ENCODE measurements around the gene HIGD2A.
A peak's percentile ranks its signal among the peaks of the same experiment; 100 is the strongest.

The HIGD2A gene

GRCh38 chr5:176388444-176389134 lies at the start of gene HIGD2A, which contains the start of gene NOP16:
Gene HIGD2A (plus strand): TSS chr5:176388751. CDS start chr5:176388820, 69 bp downstream.
Gene NOP16 (minus strand): TSS chr5:176388598. CDS start chr5:176388539, 59 bp downstream.
- DNase-seq (ENCODE audit: low read depth): peak; percentile 98

GRCh38 chr5:176339304-176339703 lies 49.2 kb upstream of the HIGD2A start:
- DNase-seq (ENCODE audit: low read depth): no peak

GRCh38 chr5:176341325-176342157 lies 47.0 kb upstream of the HIGD2A start:
- DNase-seq (ENCODE audit: low read depth): no peak

- no peak for DNase-seq (ENCODE audit: low read depth)
Measured at GRCh38 chr5:176342158-176342483, 46.4 kb upstream of the HIGD2A start.

GRCh38 chr5:176342766-176343458 lies 45.6 kb upstream of the HIGD2A start:
- no peak for DNase-seq (ENCODE audit: low read depth)

GRCh38 chr5:176350416-176350815 lies 38.1 kb upstream of the HIGD2A start:
- no peak for DNase-seq (ENCODE audit: low read depth)

GRCh38 chr5:176352116-176352878 lies 36.3 kb upstream of the HIGD2A start:
- DNase-seq (ENCODE audit: low read depth): no peak

GRCh38 chr5:176353533-176353932 lies 35.0 kb upstream of the HIGD2A start:
- DNase-seq (ENCODE audit: low read depth): no peak

- no peak for DNase-seq (ENCODE audit: low read depth)
Measured at GRCh38 chr5:176355400-176356178, 33.0 kb upstream of the HIGD2A start.

- no peak for DNase-seq (ENCODE audit: low read depth)
Measured at GRCh38 chr5:176356179-176356566, 32.4 kb upstream of the HIGD2A start.

GRCh38 chr5:176359658-176360057 lies 28.9 kb upstream of the HIGD2A start:
- no peak for DNase-seq (ENCODE audit: low read depth)

GRCh38 chr5:176360894-176361436 lies 27.6 kb upstream of the HIGD2A start:
- DNase-seq (ENCODE audit: low read depth): no peak

- DNase-seq (ENCODE audit: low read depth): peak; percentile 92
Measured at GRCh38 chr5:176361437-176362232, 26.9 kb upstream of the HIGD2A start, which contains the start of gene KIAA1191. Gene KIAA1191 (minus strand): TSS chr5:176361764. CDS start chr5:176359508, 2,256 bp downstream.

GRCh38 chr5:176362233-176362490 lies 26.4 kb upstream of the HIGD2A start:
- DNase-seq (ENCODE audit: low read depth): no peak

GRCh38 chr5:176364765-176365350 lies 23.7 kb upstream of the HIGD2A start:
- DNase-seq (ENCODE audit: low read depth): no peak

GRCh38 chr5:176365351-176366231 lies 23.0 kb upstream of the HIGD2A start, which contains the start of gene ARL10:
Gene ARL10 (plus strand): TSS chr5:176365487. CDS start chr5:176365564, 77 bp downstream.
- peak; percentile 66 for DNase-seq (ENCODE audit: low read depth)

- DNase-seq (ENCODE audit: low read depth): no peak
Measured at GRCh38 chr5:176366232-176366894, 22.2 kb upstream of the HIGD2A start.

GRCh38 chr5:176368726-176369125 lies 19.8 kb upstream of the HIGD2A start:
- no peak for DNase-seq (ENCODE audit: low read depth)
